Measurements from ENCODE around the gene HUWE1.
"Not testable (repeated sequence)": the region's sequence is repeated elsewhere in the genome, so short reads cannot be mapped to it uniquely, and the experiment has no call there.

HUWE1 gene

DNA sequence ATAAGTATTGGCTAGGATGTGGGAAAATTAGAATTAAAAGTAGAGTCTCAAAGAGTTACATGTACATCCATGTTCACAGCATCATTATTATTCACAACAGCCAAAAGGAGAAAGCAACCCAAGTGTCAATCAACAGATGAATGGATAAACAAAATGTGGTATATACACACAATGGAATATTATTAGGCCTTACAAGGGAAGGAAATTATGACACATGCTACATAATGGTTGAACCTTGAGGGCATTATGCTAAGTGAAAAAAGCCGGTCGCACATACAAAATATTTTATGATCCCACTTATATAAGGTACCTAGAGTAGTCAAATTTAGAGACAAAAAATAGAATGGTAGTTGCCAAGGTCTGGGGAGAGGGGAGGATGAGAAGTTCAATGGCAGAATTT, 80.1 kb downstream of the HUWE1 start:
- DNase-seq, result no peak

- no peak for DNase-seq
These were observed 81.5 kb downstream of the HUWE1 start for GRCh38 chrX:53605004-53605403.

GRCh38 chrX:53599781-53600396, 86.6 kb downstream of the HUWE1 start:
- DNase-seq, result peak in 1 of 51 donors; percentile 1

DNA sequence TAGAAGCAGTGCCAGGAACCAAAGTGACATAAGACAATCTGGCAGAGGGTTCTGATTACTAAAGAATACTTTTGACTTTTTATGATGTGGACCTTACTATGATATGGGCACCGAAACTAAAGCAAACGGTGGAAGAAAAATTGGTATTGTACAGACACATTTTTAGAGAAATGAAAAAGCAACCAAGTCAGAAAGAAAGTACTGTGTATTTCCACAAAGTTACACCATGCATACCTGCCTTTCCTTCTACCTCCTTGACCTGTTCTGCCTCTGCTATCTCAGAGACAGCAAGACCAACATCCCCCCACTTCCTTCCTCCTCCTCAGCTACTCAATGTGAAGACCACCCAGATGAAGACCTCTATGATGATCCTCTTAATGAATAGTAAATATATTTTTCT, 88.3 kb downstream of the HUWE1 start:
- DNase-seq, result no peak

GRCh38 chrX:53595266-53595810, 91.2 kb downstream of the HUWE1 start:
- DNase-seq, result no peak

DNA sequence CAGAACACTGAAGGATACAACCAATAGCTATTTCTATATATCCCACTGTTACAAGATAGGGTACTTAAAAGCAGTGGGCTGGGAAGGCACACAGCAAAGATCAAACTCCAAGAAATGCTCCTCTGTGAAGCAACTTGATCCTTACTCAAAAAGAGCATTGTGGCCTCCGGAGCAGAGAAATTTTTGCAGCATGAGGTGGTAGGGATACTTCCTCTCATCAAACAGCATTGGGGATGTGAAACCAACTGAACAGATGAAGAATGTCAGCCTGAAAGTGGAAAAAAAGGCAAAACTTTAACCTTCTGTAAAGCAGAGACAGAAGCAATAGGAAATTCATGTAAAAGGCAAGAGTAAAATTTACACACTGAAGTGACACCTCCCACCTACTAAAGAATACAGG, 92.2 kb downstream of the HUWE1 start:
- DNase-seq, result no peak

- DNase-seq, result no peak
These were observed 98.6 kb downstream of the HUWE1 start for GRCh38 chrX:53587795-53588420.

- DNase-seq, result peak in 9 of 51 donors; percentile 0 to 24 (median 7)
These were observed 101.6 kb downstream of the HUWE1 start for GRCh38 chrX:53584891-53585290.

DNA sequence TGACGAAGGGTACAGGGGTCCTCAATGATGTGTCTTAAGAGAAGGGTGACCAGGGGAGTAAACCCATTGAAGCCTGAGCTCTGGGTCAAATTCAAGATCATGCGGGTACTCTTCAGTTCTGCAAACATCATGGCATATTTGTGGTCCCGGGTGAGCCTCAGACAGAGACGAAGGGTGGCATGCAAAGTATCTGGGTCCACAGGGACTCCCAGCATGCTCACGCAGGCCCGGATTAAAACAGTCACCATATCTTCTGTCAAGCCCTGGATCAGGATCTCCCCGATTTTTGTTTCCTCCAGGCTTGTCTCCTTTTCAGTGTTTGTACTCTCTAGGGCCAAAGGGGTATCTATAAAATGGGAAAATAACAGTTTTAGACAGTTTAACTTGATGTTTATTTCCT, 102.9 kb downstream of the HUWE1 start:
- no peak for DNase-seq

GRCh38 chrX:53580742-53581504, 105.6 kb downstream of the HUWE1 start:
- DNase-seq, result no peak

- no peak for DNase-seq
These were observed 115.0 kb downstream of the HUWE1 start for GRCh38 chrX:53571494-53571893.

DNA sequence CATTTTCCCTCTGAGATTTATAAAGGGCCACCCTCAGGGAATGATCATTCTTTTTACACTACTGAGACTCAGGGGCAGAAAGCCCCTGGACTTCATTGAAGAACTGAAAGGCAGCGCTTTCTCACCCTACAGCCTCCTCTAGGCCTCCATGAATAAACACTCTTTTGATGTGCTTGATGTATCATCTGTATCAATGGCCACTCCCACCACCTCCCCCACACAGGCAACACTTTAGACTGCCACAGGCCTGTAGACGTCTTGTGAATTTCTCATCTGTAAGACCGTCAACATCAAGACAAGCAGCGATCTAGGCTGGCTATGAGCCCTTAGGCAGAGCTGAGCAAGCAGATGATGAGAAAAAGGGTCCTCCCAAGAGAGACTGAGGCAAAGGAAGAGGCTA, 123.2 kb downstream of the HUWE1 start:
- no peak for DNase-seq

GRCh38 chrX:53561912-53562311, 124.6 kb downstream of the HUWE1 start:
- DNase-seq, result no peak

GRCh38 chrX:53558646-53559045, 127.9 kb downstream of the HUWE1 start:
- DNase-seq, result no peak

GRCh38 chrX:53556868-53557267, 129.7 kb downstream of the HUWE1 start:
- no peak for DNase-seq

GRCh38 chrX:53550756-53551463, 135.6 kb downstream of the HUWE1 start:
- DNase-seq, result no peak

- DNase-seq, result no peak
These were observed 138.9 kb downstream of the HUWE1 start for GRCh38 chrX:53547668-53548067.

DNA sequence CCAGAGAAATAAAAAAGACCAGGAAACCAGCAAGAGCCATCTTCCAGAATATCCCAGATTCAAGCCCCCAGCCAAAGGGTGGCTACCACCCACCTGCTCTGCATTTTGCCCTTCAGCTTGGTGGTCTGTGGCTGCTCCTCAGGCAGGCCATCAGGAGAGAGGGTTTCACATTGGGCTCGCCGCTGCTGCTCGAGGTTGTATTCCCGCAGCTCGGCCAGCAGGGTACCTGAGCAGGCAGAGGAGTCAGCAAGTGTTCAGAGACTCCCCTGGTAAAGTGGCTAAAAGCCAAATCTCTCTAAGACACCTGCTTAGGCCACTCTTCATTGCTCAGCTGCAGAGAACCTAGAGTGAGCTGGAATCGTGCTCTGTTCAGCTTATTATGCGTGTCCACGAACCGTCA, 141.6 kb downstream of the HUWE1 start:
- DNase-seq, result no peak

DNA sequence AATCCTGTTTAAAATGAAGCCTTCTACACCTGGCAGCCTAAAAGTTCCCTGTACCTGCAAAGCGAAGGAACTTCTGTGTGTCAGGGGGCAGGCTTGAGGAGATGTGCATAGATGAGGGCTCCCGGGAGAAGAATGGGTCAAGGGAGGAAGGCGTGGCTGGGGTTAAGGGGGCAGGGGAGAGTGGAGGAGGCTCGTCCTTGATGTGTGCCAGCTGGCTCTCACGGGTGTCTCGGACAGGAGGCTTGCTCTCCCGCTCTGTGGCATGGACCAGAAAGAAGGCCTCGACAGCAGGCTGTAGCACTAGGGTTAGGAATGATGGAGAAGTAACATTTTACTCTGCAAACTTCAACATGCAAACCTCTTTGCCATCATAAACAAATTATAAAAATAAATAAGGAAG, 147.7 kb downstream of the HUWE1 start:
- DNase-seq, result no peak

DNA sequence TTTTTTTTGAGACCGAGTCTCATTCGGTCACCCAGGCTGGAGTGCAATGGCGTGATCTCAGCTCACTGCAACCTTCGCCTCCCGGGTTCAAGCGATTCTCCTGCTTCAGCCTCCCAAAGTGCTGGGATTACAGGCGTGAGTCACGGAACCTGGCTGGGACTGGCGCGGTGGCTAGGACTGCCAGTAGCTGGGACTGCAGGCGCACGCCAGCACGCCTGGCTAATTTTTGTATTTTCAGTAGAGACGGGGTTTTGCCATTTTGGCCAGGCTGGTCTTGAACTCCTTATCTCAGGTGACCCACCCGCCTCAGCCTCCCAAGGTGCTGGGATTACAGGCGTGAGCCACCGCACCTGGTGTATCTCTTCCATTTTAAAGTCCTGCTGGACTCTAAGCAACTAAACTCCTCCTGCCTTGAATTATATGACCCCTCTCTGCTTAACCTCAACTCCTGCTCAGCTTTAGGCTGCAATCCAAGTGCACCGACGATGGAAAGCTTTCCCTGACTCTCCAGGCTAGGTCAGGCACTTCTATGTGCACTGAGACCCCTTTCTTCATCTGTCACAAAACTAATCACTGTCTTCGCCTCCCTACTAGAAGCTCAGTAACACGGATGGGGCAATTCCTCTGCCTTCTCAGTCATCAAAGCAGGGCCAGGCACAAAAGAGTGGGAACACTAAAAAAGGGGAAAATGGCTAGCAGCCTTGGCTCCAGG, 155.1 kb downstream of the HUWE1 start:
- not testable (repeated sequence) for DNase-seq

- DNase-seq, result no peak
These were observed 159.5 kb downstream of the HUWE1 start for GRCh38 chrX:53526999-53527398.
